ENCODE results near the gene C22orf23. TPM values are rescaled to one million over a fixed set of nuclear protein-coding genes. Genes with fewer than 3 reads are reported as not detected.

C22orf23 gene
- total and polyA plus RNA-seq, 10 donors, result 0.04 to 0.16 (median 0.05) TPM; not detected in 7

- Histone ChIP-seq H3K4me1 (peaks cover 0 to 19% (median 11%) of the 10 kb centered on the region in 6 donors), H3K36me3 (peaks cover 0 to 92% (median 51%) of the 10 kb centered on the region in 6 donors), H3K4me3 (no peak overlapping the region), H3K27ac (no peak overlapping the region), H3K9me3 (no peaks in the 10 kb centered on the region), H3K27me3 (replicated peaks in 1 of 7) (peaks cover 0 to 4% (median 0%) of the 10 kb centered on the region in 7 donors)
- intact Hi-C loops (cut with DNase I; ENCODE audit: low total_unique reads), result no loop called here
- TF ChIP-seq POLR2AphosphoS5 (IDR thresholded peaks at IDR 0.05), result no peak
- no peak for DNase-seq
- 92 to 100% (median 93%) methylated on average over 4 of the region's 4 CpGs for WGBS, 5 donors
These were observed 29.5 kb downstream of the C22orf23 start for GRCh38 chr22:37923927-37924326.

GRCh38 chr22:37922191-37922590, 31.2 kb downstream of the C22orf23 start:
- no peak for TF ChIP-seq CTCF (IDR thresholded peaks at IDR 0.05 in 8 of 11, conservative IDR thresholded peaks at IDR 0.05 in 3 of 11)
- no peak for TF ChIP-seq POLR2AphosphoS5 (IDR thresholded peaks at IDR 0.05)
- no peak for TF ChIP-seq POLR2A (IDR thresholded peaks at IDR 0.05)
- no peak overlapping the region for H3K4me3 ChIP-seq
- peaks cover 0 to 92% (median 49%) of the 10 kb centered on the region in 6 donors for H3K36me3 ChIP-seq
- peaks cover 4 to 30% (median 19%) of the 10 kb centered on the region in 6 donors for H3K4me1 ChIP-seq
- WGBS, 5 donors, result 91 to 98% (median 95%) methylated on average over 2 to 11 of the region's 11 CpGs
- no peak for DNase-seq
- H3K9me3 ChIP-seq, result no peaks in the 10 kb centered on the region
- peaks cover 0 to 4% (median 0%) of the 10 kb centered on the region in 7 donors for H3K27me3 ChIP-seq (replicated peaks in 1 of 7)
- no peak overlapping the region for H3K27ac ChIP-seq
- intact Hi-C loops (cut with DNase I; ENCODE audit: low total_unique reads), result no loop called here

- 23 to 42% (median 25%) methylated on average over 5 of the region's 5 CpGs for WGBS, 5 donors
- peaks cover 0 to 92% (median 38%) of the 10 kb centered on the region in 6 donors for H3K36me3 ChIP-seq
- DNase-seq, result no peak
- peak overlapping the region in 6 of 8 donors; percentile 10 to 68 (median 53) for H3K27ac ChIP-seq
- intact Hi-C loops (cut with DNase I; ENCODE audit: low total_unique reads), result no loop called here
- H3K4me3 ChIP-seq, result no peak overlapping the region
- no peak for TF ChIP-seq CTCF (IDR thresholded peaks at IDR 0.05 in 8 of 11, conservative IDR thresholded peaks at IDR 0.05 in 3 of 11)
- TF ChIP-seq POLR2A (IDR thresholded peaks at IDR 0.05), result no peak
- no peak for TF ChIP-seq POLR2AphosphoS5 (IDR thresholded peaks at IDR 0.05)
- peaks cover 4 to 30% (median 19%) of the 10 kb centered on the region in 6 donors for H3K4me1 ChIP-seq
- H3K27me3 ChIP-seq (replicated peaks in 1 of 7), result peaks cover 0 to 4% (median 0%) of the 10 kb centered on the region in 7 donors
- H3K9me3 ChIP-seq, result no peaks in the 10 kb centered on the region
These were observed 33.3 kb downstream of the C22orf23 start for GRCh38 chr22:37920126-37920525.

GRCh38 chr22:37918580-37919270, 34.7 kb downstream of the C22orf23 start:
- H3K36me3 ChIP-seq, result peaks cover 0 to 92% (median 41%) of the 10 kb centered on the region in 6 donors
- TF ChIP-seq POLR2AphosphoS5 (IDR thresholded peaks at IDR 0.05) (peak in 1 of 3 donors; percentile 10), POLR2A (IDR thresholded peaks at IDR 0.05) (no peak)
- H3K27ac ChIP-seq, result peak overlapping the region in 1 of 8 donors; percentile 5
- DNase-seq, result no peak
- no peaks in the 10 kb centered on the region for H3K27me3 ChIP-seq (replicated peaks in 1 of 7)
- intact Hi-C loops (cut with DNase I; ENCODE audit: low total_unique reads), result no loop called here
- no peak overlapping the region for H3K4me3 ChIP-seq
- 67 to 82% (median 79%) methylated on average over 12 to 25 of the region's 25 CpGs for WGBS, 5 donors
- H3K4me1 ChIP-seq, result peaks cover 4 to 30% (median 19%) of the 10 kb centered on the region in 6 donors
- H3K9me3 ChIP-seq, result no peaks in the 10 kb centered on the region

- no peak for TF ChIP-seq POLR2A (IDR thresholded peaks at IDR 0.05)
- no peak for TF ChIP-seq CTCF (IDR thresholded peaks at IDR 0.05 in 8 of 11, conservative IDR thresholded peaks at IDR 0.05 in 3 of 11)
- TF ChIP-seq POLR2AphosphoS5 (IDR thresholded peaks at IDR 0.05), result no peak
- WGBS, 5 donors, result 59 to 80% (median 76%) methylated on average over 4 of the region's 4 CpGs
- no peak for DNase-seq
- intact Hi-C loops (cut with DNase I; ENCODE audit: low total_unique reads), result no loop called here
- Histone ChIP-seq H3K27me3 (replicated peaks in 1 of 7) (no peaks in the 10 kb centered on the region), H3K4me1 (peaks cover 4 to 35% (median 19%) of the 10 kb centered on the region in 6 donors), H3K27ac (no peak overlapping the region), H3K4me3 (no peak overlapping the region), H3K36me3 (peaks cover 0 to 92% (median 43%) of the 10 kb centered on the region in 6 donors), H3K9me3 (no peaks in the 10 kb centered on the region)
These were observed 35.4 kb downstream of the C22orf23 start for GRCh38 chr22:37917874-37918548.

All from spleen (tissue), 11 donors.